Endothelial cell (in vitro differentiated cells): ENCODE measurements around the gene PDE10A. TPM values are rescaled to one million over a fixed set of nuclear protein-coding genes. Genes with fewer than 3 reads are reported as not detected.

Experiments used
- DNase-seq: peaks from one replicate; pipeline ENCODE4 v3.0.0; 2021; ENCODE audit warnings: low spot score
- H3K27ac Mint-ChIP-seq: one replicate; pipeline ENCODE4 v1.8.0; 2021; ENCODE audit warnings: mixed read lengths, inconsistent platforms; ENCODE audit not compliant: unreplicated experiment
- H3K27me3 Mint-ChIP-seq: one replicate; pipeline ENCODE4 v1.8.0; 2021; ENCODE audit warnings: mild to moderate bottlenecking, moderate library complexity, mixed read lengths, inconsistent platforms; ENCODE audit not compliant: unreplicated experiment
- H3K36me3 Mint-ChIP-seq: one replicate; pipeline ENCODE4 v1.8.0; 2021; ENCODE audit warnings: mild to moderate bottlenecking, low read depth, mixed read lengths, inconsistent platforms; ENCODE audit not compliant: unreplicated experiment
- H3K4me1 Mint-ChIP-seq: one replicate; pipeline ENCODE4 v1.8.0; 2021; ENCODE audit warnings: mild to moderate bottlenecking, mixed read lengths, inconsistent platforms; ENCODE audit not compliant: unreplicated experiment
- H3K4me3 Mint-ChIP-seq: one replicate; pipeline ENCODE4 v1.8.0; 2021; ENCODE audit warnings: mild to moderate bottlenecking, mixed read lengths, inconsistent platforms; ENCODE audit not compliant: unreplicated experiment
- H3K9me3 Mint-ChIP-seq: one replicate; pipeline ENCODE4 v1.8.0; 2021; ENCODE audit warnings: mixed read lengths, inconsistent platforms; ENCODE audit not compliant: unreplicated experiment
- total RNA-seq: library from RNA; stranded (reverse); fragmentation: NEBNext Ultra II Directional; extraction: Animal tissue kit (Norgen Biotek cat#: 25700); gene quantifications from one replicate; pipeline ENCODE4 v1.2.1, GENCODE V29; 2021; ENCODE audit not compliant: unreplicated experiment
- TF ChIP-seq, protein P1 (sequence below): fragments of 200-600 bp; sonication (generic); IDR thresholded peaks from one replicate; pipeline ENCODE4 v1.5.0; 2021; ENCODE audit warnings: antibody characterized with exemption; ENCODE audit not compliant: unreplicated experiment

Gene PDE10A
- total RNA-seq, 1 donor from 2014 or later, result 11.5 TPM

DNA sequence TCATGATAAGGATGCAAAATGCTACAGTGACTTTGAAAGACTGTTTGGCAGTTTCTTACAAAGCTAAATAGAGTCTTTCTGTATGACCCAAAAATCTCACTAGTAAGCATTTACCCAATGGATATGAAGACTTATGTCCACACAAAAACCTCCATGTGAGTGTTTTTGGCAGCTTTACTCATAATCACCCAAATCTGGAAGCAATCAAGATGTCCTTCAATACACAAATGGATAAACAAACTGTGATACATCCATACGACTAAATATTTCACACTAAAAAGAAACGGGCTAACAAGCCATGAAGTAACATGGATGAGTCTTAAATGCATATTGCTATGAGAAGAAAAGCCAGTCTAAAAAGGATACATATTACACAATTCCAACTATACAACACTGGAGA, 117.2 kb downstream of the PDE10A start:
- H3K9me3 Mint-ChIP-seq, result no peaks in the 10 kb centered on the region
- H3K4me3 Mint-ChIP-seq, result no peak overlapping the region

DNA sequence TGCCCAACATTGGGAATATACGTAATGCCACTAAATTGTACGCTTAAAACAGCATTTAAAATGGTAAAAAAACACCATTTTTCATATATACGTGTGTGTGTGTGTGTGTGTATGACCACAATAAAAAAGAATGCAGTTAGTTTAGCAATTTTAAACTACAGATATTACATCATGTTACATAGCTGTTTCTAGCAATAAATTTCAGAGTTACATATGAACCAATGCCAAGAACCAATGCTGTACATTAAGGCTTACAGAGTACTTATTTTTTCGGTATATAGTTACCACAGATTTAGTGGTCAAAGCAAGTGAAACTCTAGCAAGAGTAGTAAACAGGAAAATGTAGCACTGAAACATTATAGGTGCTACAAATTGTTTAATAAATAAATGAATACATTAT, 119.3 kb downstream of the PDE10A start:
- TF ChIP-seq, protein P1, sequence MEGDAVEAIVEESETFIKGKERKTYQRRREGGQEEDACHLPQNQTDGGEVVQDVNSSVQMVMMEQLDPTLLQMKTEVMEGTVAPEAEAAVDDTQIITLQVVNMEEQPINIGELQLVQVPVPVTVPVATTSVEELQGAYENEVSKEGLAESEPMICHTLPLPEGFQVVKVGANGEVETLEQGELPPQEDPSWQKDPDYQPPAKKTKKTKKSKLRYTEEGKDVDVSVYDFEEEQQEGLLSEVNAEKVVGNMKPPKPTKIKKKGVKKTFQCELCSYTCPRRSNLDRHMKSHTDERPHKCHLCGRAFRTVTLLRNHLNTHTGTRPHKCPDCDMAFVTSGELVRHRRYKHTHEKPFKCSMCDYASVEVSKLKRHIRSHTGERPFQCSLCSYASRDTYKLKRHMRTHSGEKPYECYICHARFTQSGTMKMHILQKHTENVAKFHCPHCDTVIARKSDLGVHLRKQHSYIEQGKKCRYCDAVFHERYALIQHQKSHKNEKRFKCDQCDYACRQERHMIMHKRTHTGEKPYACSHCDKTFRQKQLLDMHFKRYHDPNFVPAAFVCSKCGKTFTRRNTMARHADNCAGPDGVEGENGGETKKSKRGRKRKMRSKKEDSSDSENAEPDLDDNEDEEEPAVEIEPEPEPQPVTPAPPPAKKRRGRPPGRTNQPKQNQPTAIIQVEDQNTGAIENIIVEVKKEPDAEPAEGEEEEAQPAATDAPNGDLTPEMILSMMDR, result no peak
- no peak overlapping the region for H3K4me3 Mint-ChIP-seq

More for the DNA sequence above, 117.2 kb downstream of the PDE10A start:
- TF ChIP-seq, protein P1, result no peak
- no peaks in the 10 kb centered on the region for H3K27me3 Mint-ChIP-seq
- H3K36me3 Mint-ChIP-seq, result no peaks in the 10 kb centered on the region
- no peak for DNase-seq
- no peak overlapping the region for H3K27ac Mint-ChIP-seq
- peaks cover under 1% of the 10 kb centered on the region for H3K4me1 Mint-ChIP-seq

DNA sequence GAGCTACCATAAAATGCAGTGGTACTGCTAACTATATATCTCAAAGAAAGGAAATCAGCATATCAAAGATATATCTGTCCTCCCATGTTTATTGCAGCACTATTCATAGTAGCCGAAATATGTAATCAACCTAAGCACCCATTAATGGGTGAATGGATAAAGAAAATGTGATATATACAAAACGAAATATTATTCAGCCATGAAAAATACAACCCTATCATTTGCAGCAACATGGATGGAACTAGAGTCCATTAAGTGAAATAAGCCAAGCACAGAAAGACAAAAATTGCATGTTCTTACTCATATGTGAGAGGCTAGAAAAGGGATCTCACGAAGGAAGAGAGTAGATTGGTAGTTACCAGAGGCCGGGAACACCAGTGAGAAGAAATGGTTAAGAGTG, 126.1 kb downstream of the PDE10A start:
- Mint-ChIP-seq H3K27ac (no peak overlapping the region), H3K4me1 (peaks cover 3% of the 10 kb centered on the region), H3K4me3 (no peak overlapping the region), H3K27me3 (peaks cover 2% of the 10 kb centered on the region), H3K9me3 (no peaks in the 10 kb centered on the region), H3K36me3 (no peaks in the 10 kb centered on the region)
- TF ChIP-seq, protein P1, result no peak
- no peak for DNase-seq

More for the DNA sequence above, 119.3 kb downstream of the PDE10A start:
- H3K27me3 Mint-ChIP-seq, result peaks cover 2% of the 10 kb centered on the region
- H3K4me1 Mint-ChIP-seq, result peaks cover 3% of the 10 kb centered on the region
- H3K9me3 Mint-ChIP-seq, result no peaks in the 10 kb centered on the region
- H3K36me3 Mint-ChIP-seq, result no peaks in the 10 kb centered on the region
- H3K27ac Mint-ChIP-seq, result no peak overlapping the region
- DNase-seq, result no peak

DNA sequence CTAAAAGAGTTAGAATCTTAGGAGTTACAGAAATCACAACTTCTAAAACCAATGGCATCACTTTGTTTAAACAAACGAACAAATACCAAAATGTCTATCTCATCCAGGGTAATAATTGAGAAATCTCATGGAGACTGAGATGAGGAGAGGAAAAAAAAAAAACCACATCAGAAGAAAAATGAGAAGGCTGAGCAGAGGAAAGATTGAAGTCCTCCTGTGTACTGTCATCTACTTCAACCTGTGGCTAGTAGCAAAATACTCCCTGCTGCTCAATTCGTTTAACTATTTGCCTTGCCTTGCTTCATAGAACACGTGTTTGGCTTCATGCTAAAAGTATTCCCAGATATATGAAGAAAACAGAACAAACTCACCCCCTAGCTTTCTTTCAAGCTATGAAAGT, 143.7 kb downstream of the PDE10A start:
- no peak overlapping the region for H3K4me3 Mint-ChIP-seq
- TF ChIP-seq, protein P1, result no peak
- no peak overlapping the region for H3K27ac Mint-ChIP-seq
- H3K4me1 Mint-ChIP-seq, result no peaks in the 10 kb centered on the region
- H3K27me3 Mint-ChIP-seq, result no peaks in the 10 kb centered on the region
- no peaks in the 10 kb centered on the region for H3K9me3 Mint-ChIP-seq
- H3K36me3 Mint-ChIP-seq, result no peaks in the 10 kb centered on the region
- DNase-seq, result no peak

DNA sequence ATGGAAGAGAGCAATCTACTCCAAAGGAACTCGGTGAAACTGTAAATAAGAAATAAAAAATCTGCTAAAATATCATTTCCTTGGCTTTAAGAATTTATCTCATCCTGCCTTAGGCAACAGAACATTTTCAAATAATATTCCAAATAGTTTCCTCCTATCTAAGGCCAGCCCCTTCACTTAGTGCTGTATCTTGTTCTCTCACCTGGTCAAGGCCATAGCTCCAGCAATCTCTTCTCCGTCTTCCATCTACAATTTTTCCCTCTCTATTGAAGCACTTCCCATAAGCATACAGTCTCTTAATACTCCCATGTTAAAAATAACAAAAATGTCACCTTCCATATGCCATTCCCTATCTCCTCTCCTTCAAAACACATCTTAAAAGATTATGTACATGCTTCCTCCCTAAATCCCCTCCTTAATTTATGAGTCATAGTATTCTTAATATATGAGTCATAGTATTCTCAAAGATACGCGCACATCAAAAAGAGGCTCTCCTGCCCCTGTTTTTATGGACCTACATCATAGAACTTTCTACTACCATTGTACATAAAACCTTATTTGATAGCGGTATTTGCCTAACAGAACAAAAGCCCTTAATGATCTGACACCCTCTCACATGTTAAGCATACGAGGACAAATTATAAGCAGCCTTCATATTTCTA, 146.9 kb downstream of the PDE10A start:
- TF ChIP-seq, protein P1, result no peak
- Mint-ChIP-seq H3K4me1 (no peaks in the 10 kb centered on the region), H3K4me3 (no peak overlapping the region), H3K36me3 (no peaks in the 10 kb centered on the region), H3K27me3 (no peaks in the 10 kb centered on the region), H3K27ac (no peak overlapping the region), H3K9me3 (no peaks in the 10 kb centered on the region)
- DNase-seq, result no peak
